ENCODE results near the gene PIGQ. TPM values are rescaled to one million over a fixed set of nuclear protein-coding genes. Genes with fewer than 3 reads are reported as not detected.

The PIGQ gene
- total and polyA plus RNA-seq, 2 of the 4 experiments (the other 2 are of a cell fraction), result 5.9 to 36.8 TPM

DNA sequence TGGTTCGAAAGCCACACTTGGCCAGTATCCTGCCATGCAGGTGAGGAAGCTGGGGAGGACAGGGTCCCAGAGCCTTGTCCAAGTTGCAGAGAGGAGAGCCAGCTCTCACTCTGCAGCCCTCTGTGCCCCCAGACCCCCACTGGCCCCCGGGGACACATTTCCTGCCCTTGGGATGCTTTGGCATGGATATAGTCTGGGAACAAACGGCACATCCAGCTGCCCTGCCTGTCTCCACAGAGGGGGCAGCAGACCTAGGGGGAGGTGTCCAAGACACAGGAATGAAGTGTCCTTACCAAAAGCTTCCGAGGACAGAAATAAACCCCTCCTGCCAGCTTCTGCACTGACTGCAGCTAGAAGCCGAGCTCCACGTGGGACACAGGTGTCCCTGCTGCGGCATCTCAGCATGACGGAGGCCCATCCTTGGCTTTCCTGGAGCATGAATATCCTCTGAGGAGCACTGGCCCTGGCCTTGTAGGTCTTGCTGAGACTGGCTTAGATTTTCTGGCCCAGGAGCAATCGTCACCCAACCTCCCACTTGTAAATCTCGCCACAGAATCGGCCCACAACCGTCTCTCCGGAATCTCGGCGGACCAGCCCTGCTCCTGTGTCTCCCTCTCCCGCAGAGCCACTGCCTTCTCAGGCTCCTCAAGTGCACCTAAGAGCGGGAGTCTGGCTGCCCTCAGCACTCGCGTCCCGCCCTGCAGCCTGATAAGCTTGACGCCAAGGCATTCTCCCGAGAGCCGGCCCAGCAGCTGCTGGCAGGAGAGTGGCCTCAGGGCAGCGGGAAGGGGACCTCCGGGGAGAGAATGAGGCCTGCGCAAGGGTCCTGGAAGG is 43.4 kb upstream of the PIGQ start:
- Histone ChIP-seq H3K9ac (ENCODE audit: low read depth, low read length) (peak overlapping the region; percentile 87), H3K18ac (ENCODE audit: low read depth, low read length) (no peak overlapping the region; the same call in 1 of the 2 replicates), H4K5ac (ENCODE audit: low read depth, low read length) (peak overlapping the region; percentile 56), H3K14ac (replicated peaks; ENCODE audit: low read depth, low read length) (peak overlapping the region; percentile 88), H3K9me1 (ENCODE audit: insufficient read depth, low read length) (peaks cover 3% of the 10 kb centered on the region; the same call in 1 of the 2 replicates), H2BK5ac (ENCODE audit: low read depth, low read length, poor library complexity, severe bottlenecking) (peak overlapping the region; percentile 86), H3K27me3 (ENCODE audit: control insufficient read depth, insufficient read depth, low read length) (no peaks in the 10 kb centered on the region), H3K4me1 (ENCODE audit: control insufficient read depth, insufficient read depth, low read length) (peaks cover 21% of the 10 kb centered on the region), H2AFZ (replicated peaks; ENCODE audit: low read length, poor library complexity) (peak overlapping the region; percentile 95), H4K20me1 (ENCODE audit: insufficient read depth, low read length) (peaks cover 68% of the 10 kb centered on the region), H3K4me2 (ENCODE audit: low read depth, low read length) (peak overlapping the region; percentile 98), H3K79me1 (ENCODE audit: low read depth in 1 of 2, low read length in 2 of 2) (peaks cover 8 to 67% of the 10 kb centered on the region in 2 experiments; a peak in 2 of 4 replicates), H4K8ac (ENCODE audit: low read depth in 2 of 2, low read length in 2 of 2) (peak overlapping the region; percentile 56 to 87), H2BK120ac (ENCODE audit: low read depth, low read length) (no peak overlapping the region), H3K56ac (ENCODE audit: extremely low read depth, insufficient read depth, low read length) (peak overlapping the region; percentile 63), H3K4me3 (ENCODE audit: insufficient read depth, low read depth, low read length) (peak overlapping the region; percentile 89), H3K4ac (ENCODE audit: low read depth, low read length) (peak overlapping the region; percentile 94), H3K36me3 (ENCODE audit: control insufficient read depth, insufficient read depth, low read length) (peaks cover 8% of the 10 kb centered on the region; the same call in 1 of the 2 replicates), H3K27ac (ENCODE audit: insufficient read depth, low read length) (peak overlapping the region; percentile 94), H2AK5ac (ENCODE audit: low read depth, low read length) (peak overlapping the region; percentile 91), H2BK15ac (ENCODE audit: low read depth, low read length) (no peak overlapping the region), H2AK9ac (replicated peaks; ENCODE audit: low read depth, low read length, poor library complexity) (peak overlapping the region; percentile 92), H3K9me3 (ENCODE audit: control insufficient read depth, insufficient read depth, low read length) (no peaks in the 10 kb centered on the region), H3K23ac (ENCODE audit: low read depth, low read length) (peak overlapping the region; percentile 87), H4K91ac (ENCODE audit: insufficient read depth, low read depth, low read length) (peak overlapping the region; percentile 86), H2BK20ac (ENCODE audit: low read depth, low read length) (no peak overlapping the region)
- DNase-seq, result peak; percentile 40
- ChIA-PET CTCF (no interaction called here), POLR2A (ENCODE audit: unreplicated experiment) (no interaction called here)
- no TSS peak for BruUV-seq (replicated peaks)
- TF ChIP-seq FOS (IDR thresholded peaks at IDR 0.05; ENCODE audit: low read depth, low read length), result no peak
- TF ChIP-seq SMC3 (IDR thresholded peaks at IDR 0.05; ENCODE audit: low read depth, low read length), result no peak
- TF ChIP-seq RCOR1 (IDR thresholded peaks at IDR 0.05; ENCODE audit: insufficient replicate concordance, low read length), result no peak
- TF ChIP-seq NFE2L2 (IDR thresholded peaks at IDR 0.05; ENCODE audit: low read depth, low read length), result no peak
- TF ChIP-seq RFX5 (IDR thresholded peaks at IDR 0.05; ENCODE audit: low read depth, low read length), result no peak
- peak; percentile 28; the same call in 1 of the 2 replicates for TF ChIP-seq MXI1 (IDR thresholded peaks at IDR 0.05; ENCODE audit: borderline replicate concordance, low read depth, low read length)
- peak; percentile 13 for TF ChIP-seq POLR2A (IDR thresholded peaks at IDR 0.05; ENCODE audit: low read depth, low read length)
- TF ChIP-seq BHLHE40 (IDR thresholded peaks at IDR 0.05; ENCODE audit: low read depth, low read length), result no peak
- no peak for TF ChIP-seq MAFK (IDR thresholded peaks at IDR 0.05; ENCODE audit: low read depth, low read length)
- no peak for TF ChIP-seq MAZ (IDR thresholded peaks at IDR 0.05; ENCODE audit: borderline replicate concordance, low read depth, low read length)
- TF ChIP-seq, protein P1, sequence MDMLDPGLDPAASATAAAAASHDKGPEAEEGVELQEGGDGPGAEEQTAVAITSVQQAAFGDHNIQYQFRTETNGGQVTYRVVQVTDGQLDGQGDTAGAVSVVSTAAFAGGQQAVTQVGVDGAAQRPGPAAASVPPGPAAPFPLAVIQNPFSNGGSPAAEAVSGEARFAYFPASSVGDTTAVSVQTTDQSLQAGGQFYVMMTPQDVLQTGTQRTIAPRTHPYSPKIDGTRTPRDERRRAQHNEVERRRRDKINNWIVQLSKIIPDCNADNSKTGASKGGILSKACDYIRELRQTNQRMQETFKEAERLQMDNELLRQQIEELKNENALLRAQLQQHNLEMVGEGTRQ (IDR thresholded peaks at IDR 0.05; ENCODE audit: low read depth, low read length), result no peak
- WGBS, 2 experiments (ENCODE audit: extremely low coverage in 2 of 2, insufficient read length in 1 of 2), result 13% methylated on average over 13 of the region's 26 CpGs; no CpG with 5 or more reads in 1 of the 2 experiments
- intact Hi-C loops (cut with micrococcal nuclease), result loop anchor here (2.0 to 5.0 kb wide), 3 partner anchors 102 to 124 kb away; partner anchors contain the start of genes DECR2, METTL26 and RAB11FIP3
- peak; percentile 0 for ATAC-seq (ENCODE audit: low read depth)
- dilution Hi-C loops (cut with HindIII; ENCODE audit: low sequenced_read_pairs, unreplicated experiment), result no loop called here
- in situ Hi-C loops (cut with MboI; ENCODE audit: low sequenced_read_pairs), result no loop called here

Data from IMR-90 (cell line).